Neutrophil (primary cell): ENCODE results near the gene ITPR1.
"Not testable (repeated sequence)": the region's sequence is repeated elsewhere in the genome, so short reads cannot be mapped to it uniquely, and the experiment has no call there.

Source experiments
- H3K27ac ChIP-seq: fragments of 200-600 bp; sonication (generic); 2 replicates; pipeline ENCODE4 v1.5.1; 2016; ENCODE audit warnings: mild to moderate bottlenecking, moderate library complexity
- H3K27me3 ChIP-seq: fragments of 200-600 bp; sonication (generic); 2 replicates; pipeline ENCODE4 v1.6.0; 2016; ENCODE audit warnings: mild to moderate bottlenecking
- H3K36me3 ChIP-seq: fragments of 200-600 bp; sonication (generic); 2 replicates; pipeline ENCODE4 v1.5.1; 2017
- H3K4me1 ChIP-seq, 2 experiments: fragments of 200-600 bp in 1 of 2; sonication (generic) in 1 of 2; 1 replicate in 1 of 2; 2 replicates in 1 of 2; pipeline versions ENCODE4 v1.5.1 to v1.6.1; 2013 to 2016; ENCODE audit warnings: low read depth in 1 of 2, low read length in 1 of 2, mild to moderate bottlenecking in 1 of 2, moderate library complexity in 1 of 2; ENCODE audit not compliant: control insufficient read depth in 1 of 2, insufficient read depth in 1 of 2
- H3K4me3 ChIP-seq, 2 experiments: fragments of 200-600 bp in 1 of 2; sonication (generic) in 1 of 2; 1 replicate in 1 of 2; 2 replicates in 1 of 2; pipeline ENCODE4 v1.5.1; 2013 to 2016; ENCODE audit warnings: low read depth in 1 of 2, low read length in 1 of 2, mild to moderate bottlenecking in 1 of 2, moderate library complexity in 1 of 2
- H3K9me3 ChIP-seq: fragments of 200-600 bp; sonication (generic); 2 replicates; pipeline ENCODE4 v1.5.1; 2016
- TF ChIP-seq, protein P1 (sequence below): fragments of 200-600 bp; sonication (generic); IDR thresholded peaks from 2 replicates; pipeline ENCODE4 v1.5.1; 2016; ENCODE audit warnings: antibody characterized with exemption

The ITPR1 gene

DNA sequence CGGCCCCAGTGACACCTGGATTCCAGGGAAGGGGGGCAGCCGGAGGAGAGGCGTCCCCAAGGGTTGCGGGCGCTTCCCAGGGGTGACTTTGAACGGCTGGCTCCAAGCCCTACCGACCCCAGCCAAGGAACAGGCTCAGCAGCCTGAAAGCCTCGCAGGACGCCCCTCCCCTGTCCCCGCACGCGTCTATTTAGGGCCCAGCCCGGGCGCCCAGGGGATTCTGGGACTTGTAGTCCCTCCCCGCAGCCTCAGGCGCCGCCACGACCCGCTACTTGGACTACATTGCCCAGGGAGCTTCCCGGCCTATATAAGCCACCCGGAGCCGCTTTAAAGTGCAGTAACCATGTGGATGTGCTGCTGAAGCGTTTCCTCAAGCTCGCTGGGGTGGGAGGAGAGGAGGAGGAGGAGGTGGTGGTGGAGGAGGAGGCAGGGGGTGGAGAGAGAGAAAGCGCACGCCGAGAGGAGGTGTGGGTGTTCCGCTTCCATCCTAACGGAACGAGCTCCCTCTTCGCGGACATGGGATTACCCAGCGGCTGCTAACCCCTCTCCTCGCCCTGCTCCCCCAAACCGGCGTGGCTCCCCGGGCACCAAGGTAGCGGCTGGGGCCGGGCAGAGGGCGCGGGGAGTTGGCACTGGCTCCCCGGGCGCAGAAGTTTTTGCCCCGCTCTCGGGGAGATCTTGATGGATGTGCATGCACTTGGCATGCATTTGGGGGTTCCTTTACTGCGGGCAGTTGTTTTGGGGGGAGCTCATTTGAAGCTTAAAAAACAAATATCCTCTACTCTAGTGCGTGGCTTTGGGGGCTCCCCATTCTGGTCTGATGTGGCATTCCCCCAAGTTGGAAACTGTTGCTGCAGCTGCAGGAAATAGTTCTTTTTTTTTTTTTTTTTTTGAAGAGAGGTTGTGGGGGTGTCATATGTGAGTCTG, at the start of gene ITPR1:
ITPR1 (plus strand) TSS at position 335 of the 927 bp plus-strand sequence. CDS start 23,144 bp downstream, outside the sequence.
- H3K27ac ChIP-seq, result peak within 1 kb of the TSS; percentile 70
- no peaks in the 10 kb centered on the region for H3K36me3 ChIP-seq
- H3K4me1 ChIP-seq, result peaks cover 35 to 38% of the 10 kb centered on the region in 2 experiments
- H3K27me3 ChIP-seq, result peaks cover 25% of the 10 kb centered on the region
- H3K9me3 ChIP-seq, result no peaks in the 10 kb centered on the region
- peak within 1 kb of the TSS; percentile 61 to 94 for H3K4me3 ChIP-seq
- TF ChIP-seq, protein P1, sequence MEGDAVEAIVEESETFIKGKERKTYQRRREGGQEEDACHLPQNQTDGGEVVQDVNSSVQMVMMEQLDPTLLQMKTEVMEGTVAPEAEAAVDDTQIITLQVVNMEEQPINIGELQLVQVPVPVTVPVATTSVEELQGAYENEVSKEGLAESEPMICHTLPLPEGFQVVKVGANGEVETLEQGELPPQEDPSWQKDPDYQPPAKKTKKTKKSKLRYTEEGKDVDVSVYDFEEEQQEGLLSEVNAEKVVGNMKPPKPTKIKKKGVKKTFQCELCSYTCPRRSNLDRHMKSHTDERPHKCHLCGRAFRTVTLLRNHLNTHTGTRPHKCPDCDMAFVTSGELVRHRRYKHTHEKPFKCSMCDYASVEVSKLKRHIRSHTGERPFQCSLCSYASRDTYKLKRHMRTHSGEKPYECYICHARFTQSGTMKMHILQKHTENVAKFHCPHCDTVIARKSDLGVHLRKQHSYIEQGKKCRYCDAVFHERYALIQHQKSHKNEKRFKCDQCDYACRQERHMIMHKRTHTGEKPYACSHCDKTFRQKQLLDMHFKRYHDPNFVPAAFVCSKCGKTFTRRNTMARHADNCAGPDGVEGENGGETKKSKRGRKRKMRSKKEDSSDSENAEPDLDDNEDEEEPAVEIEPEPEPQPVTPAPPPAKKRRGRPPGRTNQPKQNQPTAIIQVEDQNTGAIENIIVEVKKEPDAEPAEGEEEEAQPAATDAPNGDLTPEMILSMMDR, result peak; percentile 24

DNA sequence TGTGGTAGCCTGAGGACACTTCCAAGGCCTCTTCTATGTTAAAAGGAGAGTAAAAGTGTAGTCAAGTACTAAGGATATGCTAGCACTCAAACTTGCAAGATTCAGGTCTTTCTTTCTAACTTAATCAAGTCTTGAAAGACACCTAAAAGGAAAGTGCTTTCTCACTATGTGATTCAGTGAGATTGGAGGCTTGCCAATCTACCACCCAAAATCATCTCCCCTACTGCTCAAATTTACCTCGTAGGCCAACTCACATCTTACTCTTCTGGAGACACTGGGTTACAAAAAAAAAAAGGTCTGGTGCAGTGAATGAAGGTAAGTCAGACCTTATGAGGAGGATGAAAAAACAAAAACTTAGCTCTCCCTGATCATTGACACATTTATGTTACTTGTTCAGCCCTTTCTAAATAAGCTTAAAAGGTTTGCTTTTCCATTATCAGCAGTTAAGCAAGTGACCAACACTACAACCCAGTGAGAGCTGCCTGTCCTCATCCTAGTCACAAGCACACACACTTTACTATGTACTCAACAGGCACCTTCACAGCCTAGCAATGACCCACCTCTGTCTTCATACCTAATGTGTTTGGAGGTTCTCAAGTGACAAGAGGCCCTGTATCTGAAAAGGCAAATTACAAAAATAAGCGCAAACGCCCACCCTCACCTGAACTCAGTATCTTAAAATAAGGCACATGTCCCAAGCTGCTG, 45.7 kb upstream of the ITPR1 start:
- no peaks in the 10 kb centered on the region for H3K9me3 ChIP-seq
- H3K27ac ChIP-seq, result no peak overlapping the region
- TF ChIP-seq, protein P1, result no peak
- H3K4me3 ChIP-seq, result no peak overlapping the region
- no peaks in the 10 kb centered on the region for H3K27me3 ChIP-seq
- H3K36me3 ChIP-seq, result peaks cover 38% of the 10 kb centered on the region
- no peaks in the 10 kb centered on the region for H3K4me1 ChIP-seq

DNA sequence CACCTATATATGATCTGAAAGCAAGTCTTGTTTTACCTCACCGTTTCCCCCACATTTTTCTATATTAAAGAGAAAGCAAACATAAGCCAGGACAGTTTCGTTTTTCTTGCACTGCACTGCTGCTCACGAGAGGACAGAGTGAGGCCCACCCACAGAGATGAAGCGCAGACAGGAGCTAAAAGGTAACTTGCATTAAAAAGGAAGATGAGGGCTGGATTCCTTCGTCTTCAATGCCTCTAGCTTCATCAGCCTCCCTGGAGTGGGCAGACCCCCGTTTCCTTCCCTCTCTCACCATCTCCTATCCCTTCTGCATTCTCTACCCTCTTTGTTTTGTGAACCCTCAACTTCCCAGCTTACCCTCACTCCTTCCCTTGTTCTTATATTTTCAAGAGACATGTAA, 45.0 kb upstream of the ITPR1 start:
- Histone ChIP-seq H3K4me1 (no peaks in the 10 kb centered on the region), H3K4me3 (no peak overlapping the region), H3K9me3 (no peaks in the 10 kb centered on the region), H3K27ac (no peak overlapping the region), H3K36me3 (peaks cover 38% of the 10 kb centered on the region), H3K27me3 (no peaks in the 10 kb centered on the region)
- TF ChIP-seq, protein P1, result no peak

DNA sequence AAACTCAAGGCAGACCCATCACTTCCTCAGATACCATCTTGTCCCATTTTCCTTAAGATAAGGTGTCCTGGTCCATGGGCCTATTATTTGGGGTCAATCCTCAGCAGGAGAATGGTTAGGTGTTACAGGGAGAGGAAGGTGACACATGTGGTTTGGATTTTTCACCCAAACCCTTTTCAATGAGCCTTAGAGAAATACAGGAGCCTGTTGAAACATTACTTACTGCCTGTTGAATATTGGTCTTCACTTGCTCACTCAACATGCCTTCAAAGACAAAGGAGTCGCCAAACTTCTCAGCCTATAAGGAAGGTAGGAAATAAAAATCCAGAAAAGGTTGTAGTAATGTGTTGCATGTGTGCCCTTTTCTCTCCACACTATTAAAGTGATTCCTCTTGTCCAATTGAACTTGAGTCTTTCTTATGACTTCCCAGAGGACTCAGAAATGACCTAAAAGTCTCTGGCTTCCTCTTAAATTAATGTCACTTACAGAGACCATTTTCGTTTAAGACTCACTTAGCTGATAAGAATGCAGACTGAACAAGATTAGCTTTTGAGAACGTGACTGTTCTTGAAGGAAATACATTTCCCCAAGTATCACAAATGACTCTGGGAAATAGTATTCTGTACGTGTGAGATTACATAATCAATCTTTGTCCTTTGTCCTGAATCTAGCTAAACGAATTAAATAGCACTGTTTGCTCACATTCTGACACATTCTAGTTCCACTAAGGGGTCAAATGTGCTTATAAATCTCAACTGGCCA, 43.9 kb upstream of the ITPR1 start:
- Histone ChIP-seq H3K27ac (no peak overlapping the region), H3K4me3 (no peak overlapping the region), H3K36me3 (peaks cover 36% of the 10 kb centered on the region), H3K27me3 (no peaks in the 10 kb centered on the region), H3K4me1 (no peaks in the 10 kb centered on the region), H3K9me3 (no peaks in the 10 kb centered on the region)
- TF ChIP-seq, protein P1, result no peak

DNA sequence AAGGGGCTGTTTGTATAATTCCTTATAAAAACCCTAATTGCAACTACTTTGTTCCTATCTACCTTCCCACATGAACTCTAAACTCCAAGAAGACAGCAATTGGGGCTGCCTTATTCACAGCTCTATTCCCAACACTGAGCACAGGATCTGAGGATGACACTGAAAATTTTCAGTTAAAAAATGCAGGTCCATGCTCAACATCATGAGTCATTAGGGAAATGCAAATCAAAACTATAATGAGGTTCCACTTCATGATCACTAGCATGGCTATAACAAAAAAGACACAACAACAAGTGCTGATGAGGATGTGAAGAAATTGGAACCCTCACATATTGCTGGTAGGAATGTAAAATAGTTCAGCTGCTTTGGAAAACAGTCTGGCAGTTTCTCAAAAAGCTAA, 39.0 kb upstream of the ITPR1 start:
- H3K4me3 ChIP-seq, result no peak overlapping the region
- H3K27me3 ChIP-seq, result no peaks in the 10 kb centered on the region
- H3K27ac ChIP-seq, result no peak overlapping the region
- peaks cover 7% of the 10 kb centered on the region for H3K36me3 ChIP-seq
- TF ChIP-seq, protein P1, result no peak
- no peaks in the 10 kb centered on the region for H3K4me1 ChIP-seq
- no peaks in the 10 kb centered on the region for H3K9me3 ChIP-seq

DNA sequence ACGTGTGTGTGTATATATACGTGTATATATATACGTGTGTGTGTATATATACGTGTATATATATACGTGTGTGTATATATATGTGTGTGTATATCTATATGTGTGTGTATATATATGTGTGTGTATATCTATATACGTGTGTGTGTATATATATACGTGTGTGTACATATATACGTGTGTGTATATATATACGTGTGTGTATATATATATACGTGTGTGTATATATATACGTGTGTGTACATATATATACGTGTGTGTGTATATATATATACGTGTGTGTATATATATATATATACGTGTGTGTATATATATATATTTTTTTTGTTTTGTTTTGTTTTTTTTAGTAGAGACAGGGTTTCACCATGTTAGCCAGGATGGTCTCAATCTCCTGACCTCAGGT, 36.4 kb upstream of the ITPR1 start:
- not testable (repeated sequence) for H3K27ac ChIP-seq, H3K4me1 ChIP-seq, H3K4me3 ChIP-seq, H3K27me3 ChIP-seq, H3K9me3 ChIP-seq, H3K36me3 ChIP-seq
